ENCODE measurements around the gene PRKAA1. TPM values are rescaled to one million over a fixed set of nuclear protein-coding genes. Genes with fewer than 3 reads are reported as not detected.

The PRKAA1 gene
- total RNA-seq, 1 donor from 2014 or later, result 41.2 TPM

- Histone ChIP-seq H3K36me3 (ENCODE audit: control insufficient read depth in 3 of 3, insufficient read depth in 3 of 3, low read length in 3 of 3) (peaks cover 20 to 48% (median 45%) of the 10 kb centered on the region in 3 donors), H3K4me1 (ENCODE audit: control insufficient read depth in 3 of 3, insufficient read depth in 3 of 3, low read length in 3 of 3) (peaks cover 10 to 26% (median 16%) of the 10 kb centered on the region in 3 donors), H3K9me3 (ENCODE audit: control insufficient read depth in 3 of 3, low read length in 3 of 3) (no peaks in the 10 kb centered on the region)
These were observed 35.6 kb upstream of the PRKAA1 start for GRCh38 chr5:40833712-40834229.

DNA sequence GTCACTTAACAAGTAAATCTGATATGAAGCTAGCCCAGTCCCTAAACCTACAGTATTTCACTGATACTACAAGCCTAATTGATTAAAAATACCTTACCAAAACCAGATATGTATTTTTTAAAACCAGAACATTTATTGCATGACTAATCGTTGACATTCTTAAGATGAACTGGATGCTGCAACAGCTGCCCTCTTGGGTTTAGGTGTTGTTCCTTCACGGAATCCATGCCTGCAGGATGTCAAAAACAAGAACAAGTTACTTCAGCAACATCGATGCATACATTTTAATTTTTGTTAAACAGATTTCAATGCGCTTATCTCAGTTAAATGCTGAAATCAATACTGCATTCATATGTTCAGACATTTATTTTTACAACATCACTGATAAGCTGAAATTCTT is 34.2 kb upstream of the PRKAA1 start:
- peak overlapping the region in 2 of 3 donors; percentile 4 to 8 for H3K9ac ChIP-seq (ENCODE audit: low read depth in 1 of 3, low read length in 3 of 3)
- H3K4me1 ChIP-seq (ENCODE audit: control insufficient read depth in 3 of 3, insufficient read depth in 3 of 3, low read length in 3 of 3), result peaks cover 10 to 26% (median 16%) of the 10 kb centered on the region in 3 donors
- no peaks in the 10 kb centered on the region for H3K27me3 ChIP-seq (ENCODE audit: control insufficient read depth in 3 of 3, insufficient read depth in 3 of 3, low read length in 3 of 3)
- H3K27ac ChIP-seq (ENCODE audit: low read depth, low read length), result no peak overlapping the region
- peaks cover 27 to 59% (median 59%) of the 10 kb centered on the region in 3 donors for H3K36me3 ChIP-seq (ENCODE audit: control insufficient read depth in 3 of 3, insufficient read depth in 3 of 3, low read length in 3 of 3)
- H3K9me3 ChIP-seq (ENCODE audit: control insufficient read depth in 3 of 3, low read length in 3 of 3), result no peaks in the 10 kb centered on the region
- H3K4me3 ChIP-seq (ENCODE audit: low read length in 3 of 3), result no peak overlapping the region

More at GRCh38 chr5:40833712-40834229, 35.6 kb upstream of the PRKAA1 start:
- peak overlapping the region; percentile 96 for H3K27ac ChIP-seq (ENCODE audit: low read depth, low read length)
- H3K4me3 ChIP-seq (ENCODE audit: low read length in 3 of 3), result peak overlapping the region; percentile 89 to 92 (median 92)
- peak overlapping the region; percentile 87 to 97 (median 90) for H3K9ac ChIP-seq (ENCODE audit: low read depth in 1 of 3, low read length in 3 of 3)
- no peaks in the 10 kb centered on the region for H3K27me3 ChIP-seq (ENCODE audit: control insufficient read depth in 3 of 3, insufficient read depth in 3 of 3, low read length in 3 of 3)

DNA sequence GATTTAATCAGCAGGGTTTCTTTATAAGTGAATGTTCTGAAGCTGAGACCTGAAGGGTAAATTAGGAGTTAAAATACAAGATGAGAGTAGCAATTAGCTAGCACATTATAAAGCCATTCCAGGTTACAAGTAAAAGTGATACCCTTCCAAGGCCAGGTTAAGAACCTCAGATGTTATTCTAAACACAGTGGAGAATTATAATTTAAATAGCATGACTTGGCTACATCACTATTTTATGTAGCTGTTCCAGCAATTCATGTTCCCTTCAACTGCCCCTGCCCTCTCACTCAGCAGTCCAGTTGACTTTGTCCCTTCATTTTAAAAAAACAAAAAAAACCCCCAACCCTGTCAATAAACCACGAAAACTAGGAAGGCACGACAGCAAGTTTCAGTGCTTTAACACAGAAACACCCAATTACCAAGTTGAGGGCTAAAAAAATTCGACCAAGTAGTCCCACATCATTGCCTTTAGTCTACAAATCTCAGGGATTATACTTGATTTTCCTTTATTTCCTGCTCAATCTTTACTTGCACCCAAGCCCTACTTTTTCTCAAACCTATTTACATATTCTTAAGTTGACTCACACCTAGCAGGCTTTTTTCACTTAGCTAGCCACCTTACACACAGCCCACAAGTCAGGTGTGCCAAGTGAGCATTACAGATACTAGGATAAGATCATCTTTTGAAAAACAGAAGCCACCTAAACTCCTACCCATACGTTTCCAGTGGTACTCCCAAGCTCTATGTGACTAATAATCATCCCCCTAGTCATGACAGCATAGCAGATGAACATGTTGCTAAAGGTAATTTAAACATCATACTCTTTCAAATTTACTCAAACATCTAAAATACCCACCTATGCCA is 33.4 kb upstream of the PRKAA1 start:
- Histone ChIP-seq H3K27me3 (ENCODE audit: control insufficient read depth in 3 of 3, insufficient read depth in 3 of 3, low read length in 3 of 3) (no peaks in the 10 kb centered on the region), H3K36me3 (ENCODE audit: control insufficient read depth in 3 of 3, insufficient read depth in 3 of 3, low read length in 3 of 3) (peaks cover 32 to 66% (median 63%) of the 10 kb centered on the region in 3 donors), H3K4me3 (ENCODE audit: low read length in 3 of 3) (no peak overlapping the region), H3K4me1 (ENCODE audit: control insufficient read depth in 3 of 3, insufficient read depth in 3 of 3, low read length in 3 of 3) (peaks cover 10 to 26% (median 16%) of the 10 kb centered on the region in 3 donors), H3K27ac (ENCODE audit: low read depth, low read length) (no peak overlapping the region), H3K9me3 (ENCODE audit: control insufficient read depth in 3 of 3, low read length in 3 of 3) (no peaks in the 10 kb centered on the region), H3K9ac (ENCODE audit: low read depth in 1 of 3, low read length in 3 of 3) (peak overlapping the region in 1 of 3 donors; percentile 8)

GRCh38 chr5:40829748-40830533 is 31.8 kb upstream of the PRKAA1 start:
- Histone ChIP-seq H3K9ac (ENCODE audit: low read depth in 1 of 3, low read length in 3 of 3) (no peak overlapping the region), H3K27me3 (ENCODE audit: control insufficient read depth in 3 of 3, insufficient read depth in 3 of 3, low read length in 3 of 3) (no peaks in the 10 kb centered on the region), H3K9me3 (ENCODE audit: control insufficient read depth in 3 of 3, low read length in 3 of 3) (no peaks in the 10 kb centered on the region), H3K36me3 (ENCODE audit: control insufficient read depth in 3 of 3, insufficient read depth in 3 of 3, low read length in 3 of 3) (peaks cover 32 to 68% (median 67%) of the 10 kb centered on the region in 3 donors), H3K4me1 (ENCODE audit: control insufficient read depth in 3 of 3, insufficient read depth in 3 of 3, low read length in 3 of 3) (peaks cover 6 to 22% (median 14%) of the 10 kb centered on the region in 3 donors), H3K4me3 (ENCODE audit: low read length in 3 of 3) (no peak overlapping the region), H3K27ac (ENCODE audit: low read depth, low read length) (no peak overlapping the region)

- Histone ChIP-seq H3K4me3 (ENCODE audit: low read length in 3 of 3) (no peak overlapping the region), H3K27ac (ENCODE audit: low read depth, low read length) (no peak overlapping the region), H3K9ac (ENCODE audit: low read depth in 1 of 3, low read length in 3 of 3) (no peak overlapping the region), H3K9me3 (ENCODE audit: control insufficient read depth in 3 of 3, low read length in 3 of 3) (no peaks in the 10 kb centered on the region), H3K36me3 (ENCODE audit: control insufficient read depth in 3 of 3, insufficient read depth in 3 of 3, low read length in 3 of 3) (peaks cover 32 to 68% (median 66%) of the 10 kb centered on the region in 3 donors), H3K27me3 (ENCODE audit: control insufficient read depth in 3 of 3, insufficient read depth in 3 of 3, low read length in 3 of 3) (no peaks in the 10 kb centered on the region), H3K4me1 (ENCODE audit: control insufficient read depth in 3 of 3, insufficient read depth in 3 of 3, low read length in 3 of 3) (peaks cover 4 to 13% (median 9%) of the 10 kb centered on the region in 3 donors)
These were observed 30.8 kb upstream of the PRKAA1 start for GRCh38 chr5:40828690-40829661.

DNA sequence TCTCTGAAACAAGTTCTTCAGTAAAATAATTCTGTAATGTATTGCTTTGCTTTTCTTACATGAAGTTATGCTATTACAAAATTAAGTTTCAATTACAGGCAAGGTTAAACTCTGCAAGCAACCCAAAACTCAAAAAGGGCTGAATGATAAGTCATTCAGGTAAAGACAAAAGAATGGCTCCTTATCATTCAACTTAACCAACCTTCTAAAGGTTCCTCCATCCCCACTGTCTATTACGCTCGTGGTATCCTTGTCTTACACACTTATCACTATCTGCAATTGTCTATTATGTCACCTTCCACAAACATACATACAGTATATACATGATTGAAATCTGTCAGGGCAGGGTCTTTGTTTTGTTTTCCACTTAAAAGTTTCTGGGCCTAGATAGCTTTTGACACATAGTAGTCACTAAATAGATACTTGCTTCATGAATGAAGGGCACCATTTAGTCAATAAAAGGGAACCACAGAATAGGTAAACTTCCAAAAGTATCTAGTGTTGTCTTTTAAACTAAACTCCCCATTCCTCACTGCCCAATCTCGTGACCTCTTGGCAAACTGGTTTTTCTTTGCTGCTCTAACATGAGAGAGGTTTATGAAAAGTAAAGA is 30.0 kb upstream of the PRKAA1 start:
- H3K4me3 ChIP-seq (ENCODE audit: low read length in 3 of 3), result no peak overlapping the region
- no peak overlapping the region for H3K27ac ChIP-seq (ENCODE audit: low read depth, low read length)
- H3K4me1 ChIP-seq (ENCODE audit: control insufficient read depth in 3 of 3, insufficient read depth in 3 of 3, low read length in 3 of 3), result peaks cover 0 to 4% (median under 1%) of the 10 kb centered on the region in 3 donors
- H3K36me3 ChIP-seq (ENCODE audit: control insufficient read depth in 3 of 3, insufficient read depth in 3 of 3, low read length in 3 of 3), result peaks cover 32 to 65% (median 59%) of the 10 kb centered on the region in 3 donors
- H3K9ac ChIP-seq (ENCODE audit: low read depth in 1 of 3, low read length in 3 of 3), result no peak overlapping the region
- no peaks in the 10 kb centered on the region for H3K9me3 ChIP-seq (ENCODE audit: control insufficient read depth in 3 of 3, low read length in 3 of 3)
- no peaks in the 10 kb centered on the region for H3K27me3 ChIP-seq (ENCODE audit: control insufficient read depth in 3 of 3, insufficient read depth in 3 of 3, low read length in 3 of 3)

- no peak overlapping the region for H3K9ac ChIP-seq (ENCODE audit: low read depth in 1 of 3, low read length in 3 of 3)
- H3K27ac ChIP-seq (ENCODE audit: low read depth, low read length), result no peak overlapping the region
- no peaks in the 10 kb centered on the region for H3K27me3 ChIP-seq (ENCODE audit: control insufficient read depth in 3 of 3, insufficient read depth in 3 of 3, low read length in 3 of 3)
- H3K4me3 ChIP-seq (ENCODE audit: low read length in 3 of 3), result no peak overlapping the region
- no peaks in the 10 kb centered on the region for H3K4me1 ChIP-seq (ENCODE audit: control insufficient read depth in 3 of 3, insufficient read depth in 3 of 3, low read length in 3 of 3)
- no peaks in the 10 kb centered on the region for H3K9me3 ChIP-seq (ENCODE audit: control insufficient read depth in 3 of 3, low read length in 3 of 3)
- H3K36me3 ChIP-seq (ENCODE audit: control insufficient read depth in 3 of 3, insufficient read depth in 3 of 3, low read length in 3 of 3), result peaks cover 32 to 58% (median 51%) of the 10 kb centered on the region in 3 donors
These were observed 29.2 kb upstream of the PRKAA1 start for GRCh38 chr5:40827188-40827977.

- Histone ChIP-seq H3K4me1 (ENCODE audit: control insufficient read depth in 3 of 3, insufficient read depth in 3 of 3, low read length in 3 of 3) (no peaks in the 10 kb centered on the region), H3K9ac (ENCODE audit: low read depth in 1 of 3, low read length in 3 of 3) (peak overlapping the region in 1 of 3 donors; percentile 20), H3K9me3 (ENCODE audit: control insufficient read depth in 3 of 3, low read length in 3 of 3) (no peaks in the 10 kb centered on the region), H3K27me3 (ENCODE audit: control insufficient read depth in 3 of 3, insufficient read depth in 3 of 3, low read length in 3 of 3) (no peaks in the 10 kb centered on the region), H3K4me3 (ENCODE audit: low read length in 3 of 3) (no peak overlapping the region), H3K27ac (ENCODE audit: low read depth, low read length) (no peak overlapping the region), H3K36me3 (ENCODE audit: control insufficient read depth in 3 of 3, insufficient read depth in 3 of 3, low read length in 3 of 3) (peaks cover 28 to 50% (median 44%) of the 10 kb centered on the region in 3 donors)
These were observed 28.5 kb upstream of the PRKAA1 start for GRCh38 chr5:40826489-40827187.

Measured in skeletal muscle tissue (tissue), 4 donors.